HG03469 (cell line): ENCODE measurements around the gene EIF2B5.

ENCODE experiments used
- ATAC-seq: cut with Tn5 transposase; IDR thresholded peaks from one replicate; pipeline ENCODE4 v1.9.1; 2021; ENCODE audit warnings: mild to moderate bottlenecking, moderate library complexity, moderate number of reproducible peaks; ENCODE audit not compliant: unreplicated experiment

Gene EIF2B5

GRCh38 chr3:184172681-184173373 lies 37.7 kb downstream of the EIF2B5 start:
- ATAC-seq = no peak

- ATAC-seq = no peak
These were observed 38.2 kb downstream of the EIF2B5 start for GRCh38 chr3:184173374-184173722.

- ATAC-seq = no peak
These were observed 39.1 kb downstream of the EIF2B5 start for GRCh38 chr3:184174284-184174645.

DNA sequence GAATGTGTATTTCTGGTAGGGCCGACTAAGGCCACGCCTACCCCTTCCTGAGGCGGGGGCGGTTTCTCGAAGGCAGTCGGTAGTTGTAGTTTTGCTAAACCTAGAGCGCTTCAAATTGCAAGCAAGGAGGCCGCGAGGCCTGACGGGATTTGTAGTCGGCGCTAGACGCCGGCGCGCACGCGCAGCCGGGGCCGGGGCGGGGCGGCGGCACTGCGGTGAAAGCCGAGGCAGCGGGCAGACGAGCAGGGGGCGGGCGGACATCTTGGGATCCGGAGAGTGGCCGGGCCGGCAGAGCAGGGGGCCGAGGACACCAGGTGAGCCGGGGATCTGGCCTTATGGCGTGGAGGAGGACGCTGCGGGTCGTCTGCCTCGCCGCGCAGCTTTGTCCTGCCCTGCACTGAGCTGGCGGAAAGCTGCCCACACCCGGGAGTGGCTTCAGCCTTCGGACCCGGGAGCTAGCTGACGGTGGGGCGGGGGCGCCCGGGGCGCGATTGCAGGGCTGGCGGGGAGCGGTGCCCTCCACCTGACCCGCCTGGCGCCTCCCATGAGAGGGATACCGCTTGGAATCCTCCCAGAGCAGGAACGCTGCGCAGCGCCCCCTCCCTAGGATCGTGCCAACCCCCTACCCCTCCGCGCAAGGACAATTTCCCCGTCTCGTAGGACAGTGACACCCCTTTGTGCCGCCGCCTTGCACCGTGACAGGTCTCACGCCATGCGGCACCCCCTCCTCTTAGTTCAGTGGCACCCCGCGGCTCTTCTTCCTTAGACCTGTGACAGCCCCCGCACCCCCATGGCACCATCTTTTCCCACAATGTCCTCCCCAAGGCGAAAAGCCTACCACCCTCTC lies 39.7 kb downstream of the EIF2B5 start, which contains the start of gene AP2M1:
Gene AP2M1, plus strand, starts transcription at position 210 of the 847 bp plus-strand sequence. CDS start 2,139 bp downstream, outside the sequence.
- peak; percentile 83 for ATAC-seq

DNA sequence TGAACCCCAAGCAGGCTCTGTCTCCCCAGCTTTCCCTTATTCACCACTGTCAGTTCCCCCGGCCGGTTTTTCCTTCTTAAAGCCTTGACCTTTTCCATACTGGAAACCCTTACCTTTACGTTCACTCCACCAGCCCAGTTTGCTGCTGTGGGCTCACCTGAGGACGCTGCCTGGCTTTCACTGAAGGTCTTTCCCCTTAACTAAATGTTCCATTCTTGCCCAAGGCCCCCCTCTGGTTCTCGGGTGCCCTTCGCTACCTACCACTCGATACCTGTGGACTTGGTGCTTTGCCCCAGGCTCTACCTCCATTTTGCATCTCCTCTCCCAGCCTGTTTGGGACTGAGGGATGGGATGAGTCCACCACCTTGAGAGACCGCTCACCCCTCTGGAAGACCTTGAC lies 40.3 kb downstream of the EIF2B5 start:
- ATAC-seq = no peak

DNA sequence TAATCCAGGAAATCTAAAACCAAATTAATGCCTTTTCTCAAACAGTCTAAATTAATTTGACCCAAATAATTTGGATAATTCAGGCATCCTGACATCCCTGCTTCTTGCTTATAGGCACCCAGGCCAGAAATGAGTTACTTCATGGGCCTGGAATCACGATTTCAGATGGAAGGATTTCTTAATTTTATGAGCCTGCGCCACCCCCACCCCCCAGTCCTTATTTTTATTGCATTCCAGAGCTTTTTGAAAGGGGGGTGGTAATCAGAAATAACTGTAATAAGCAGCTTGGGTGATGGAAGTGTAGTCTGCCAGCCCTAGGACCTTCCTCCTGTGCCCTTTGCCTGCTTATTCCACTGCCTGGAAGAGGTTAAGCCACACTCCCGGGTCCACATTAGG lies 40.8 kb downstream of the EIF2B5 start:
- no peak for ATAC-seq

DNA sequence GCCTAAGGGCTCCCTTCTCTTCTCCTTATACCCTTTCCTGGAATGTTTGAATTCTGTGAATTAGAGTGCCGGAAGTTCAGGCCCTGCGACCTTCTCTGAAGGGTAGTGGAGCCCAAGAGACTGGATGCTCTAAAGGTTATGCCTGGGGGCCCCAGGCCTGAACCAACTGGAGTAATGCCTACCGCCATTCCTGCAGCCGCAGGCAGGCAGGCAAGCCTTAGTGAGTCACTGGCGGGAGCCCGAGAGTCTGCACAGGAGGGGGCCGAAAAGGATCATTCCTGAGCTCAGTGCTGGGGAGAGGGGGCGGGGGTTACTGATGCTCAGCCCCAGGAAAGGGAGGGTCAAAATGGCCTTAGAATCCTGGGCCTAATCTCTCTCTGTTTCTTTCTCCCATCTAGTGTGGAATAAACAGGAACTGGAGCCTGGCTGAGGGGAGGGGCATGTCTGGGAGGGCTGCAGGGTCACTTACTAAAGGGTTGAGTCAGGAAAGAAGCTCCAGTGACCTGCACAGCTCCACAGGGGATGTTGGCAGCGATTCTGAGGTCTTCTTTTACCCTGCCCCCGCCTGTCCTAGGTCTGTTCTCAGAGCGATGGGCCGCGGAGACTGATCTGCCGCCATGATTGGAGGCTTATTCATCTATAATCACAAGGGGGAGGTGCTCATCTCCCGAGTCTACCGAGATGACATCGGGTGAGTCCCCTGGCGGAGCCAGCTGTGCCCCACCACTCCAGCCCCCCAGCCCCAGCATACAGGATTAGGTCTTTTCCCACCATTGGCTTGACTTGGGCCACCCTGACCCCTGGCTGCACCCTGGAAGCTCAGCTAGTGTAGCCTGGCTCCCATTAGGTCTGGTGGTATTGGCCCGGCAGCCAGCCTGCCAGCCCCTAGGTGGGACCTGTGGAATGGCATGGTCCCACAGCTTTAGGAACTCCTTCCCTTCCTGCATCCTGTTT lies 41.5 kb downstream of the EIF2B5 start:
- no peak for ATAC-seq

DNA sequence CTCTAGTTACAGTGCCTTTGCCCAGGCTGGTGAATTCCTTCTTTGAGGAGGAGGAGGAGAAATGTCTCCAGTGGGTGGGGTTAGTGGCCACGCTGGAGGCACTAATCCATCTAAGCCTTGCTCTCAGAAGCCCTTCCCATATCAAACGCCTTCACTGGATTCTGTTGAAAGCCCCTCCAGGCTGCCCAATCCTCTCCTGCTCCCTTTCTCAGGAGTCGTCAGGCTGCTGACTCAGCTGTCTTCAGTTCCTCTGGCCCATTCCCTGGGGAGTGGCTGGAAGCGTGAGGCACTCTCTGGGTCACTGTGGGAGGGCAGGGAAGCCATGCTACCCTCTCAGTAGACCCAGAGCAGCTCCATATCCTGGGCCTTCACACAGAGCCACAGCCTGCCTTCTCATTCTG lies 42.2 kb downstream of the EIF2B5 start:
- ATAC-seq = no peak

- ATAC-seq = no peak
These were observed 42.7 kb downstream of the EIF2B5 start for GRCh38 chr3:184177767-184178306.

GRCh38 chr3:184178521-184179138 lies 43.5 kb downstream of the EIF2B5 start:
- ATAC-seq = no peak

GRCh38 chr3:184180165-184180564 lies 45.0 kb downstream of the EIF2B5 start:
- ATAC-seq = no peak

DNA sequence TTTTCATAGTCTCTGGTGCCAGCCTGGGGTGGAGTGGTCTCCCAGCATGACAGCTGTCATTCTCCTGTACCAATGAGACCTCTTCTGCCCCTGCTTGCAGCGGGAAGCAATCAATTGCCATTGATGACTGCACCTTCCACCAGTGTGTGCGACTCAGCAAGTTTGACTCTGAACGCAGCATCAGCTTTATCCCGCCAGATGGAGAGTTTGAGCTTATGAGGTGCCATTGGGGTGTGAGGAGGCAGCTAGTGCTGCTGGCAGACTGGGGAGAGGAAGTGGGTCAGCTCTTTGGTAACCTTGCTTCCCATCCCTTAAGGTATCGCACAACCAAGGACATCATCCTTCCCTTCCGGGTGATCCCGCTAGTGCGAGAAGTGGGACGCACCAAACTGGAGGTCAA lies 46.4 kb downstream of the EIF2B5 start:
- no peak for ATAC-seq

DNA sequence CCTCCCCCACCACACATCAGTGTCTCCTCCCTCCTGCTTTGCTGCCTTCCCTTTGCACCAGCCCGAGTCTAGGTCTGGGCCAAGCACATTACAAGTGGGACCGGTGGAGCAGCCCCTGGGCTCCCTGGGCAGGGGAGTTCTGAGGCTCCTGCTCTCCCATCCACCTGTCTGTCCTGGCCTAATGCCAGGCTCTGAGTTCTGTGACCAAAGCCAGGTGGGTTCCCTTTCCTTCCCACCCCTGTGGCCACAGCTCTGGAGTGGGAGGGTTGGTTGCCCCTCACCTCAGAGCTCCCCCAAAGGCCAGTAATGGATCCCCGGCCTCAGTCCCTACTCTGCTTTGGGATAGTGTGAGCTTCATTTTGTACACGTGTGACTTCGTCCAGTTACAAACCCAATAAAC lies 48.5 kb downstream of the EIF2B5 start:
- no peak for ATAC-seq

DNA sequence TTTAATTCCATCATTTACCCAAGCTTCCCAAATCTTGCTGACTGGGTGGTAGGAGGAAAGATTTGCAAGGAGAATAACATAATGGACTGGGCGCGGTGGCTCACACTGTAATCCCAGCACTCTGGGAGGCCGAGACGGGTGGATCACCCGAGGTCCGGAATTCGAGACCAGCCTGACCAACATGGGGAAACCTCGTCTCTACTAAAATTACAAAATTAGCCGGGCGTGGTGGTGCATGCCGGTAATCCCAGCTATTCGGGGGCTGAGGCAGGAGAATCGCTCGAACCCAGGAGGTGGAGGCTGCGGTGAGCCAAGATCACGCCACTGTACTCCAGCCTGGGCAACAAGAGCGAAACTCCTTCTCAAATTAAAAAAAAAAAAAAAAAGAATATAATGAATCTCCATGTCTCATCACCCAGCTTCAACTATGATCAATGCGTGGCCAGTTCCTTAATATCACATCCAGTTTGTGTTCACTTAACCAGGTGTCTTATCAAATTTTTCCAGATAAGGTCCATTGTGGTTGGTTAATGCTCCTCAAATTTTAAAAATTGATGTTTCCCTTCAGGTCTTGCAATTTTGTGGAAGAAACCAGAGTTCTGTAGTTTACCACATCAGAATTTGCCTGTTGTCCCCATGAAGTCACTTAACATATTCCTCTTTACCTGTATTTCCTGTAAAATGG lies 49.5 kb downstream of the EIF2B5 start:
- ATAC-seq = no peak

- peak; percentile 77 for ATAC-seq
These were observed 50.5 kb downstream of the EIF2B5 start for GRCh38 chr3:184185461-184186183.

DNA sequence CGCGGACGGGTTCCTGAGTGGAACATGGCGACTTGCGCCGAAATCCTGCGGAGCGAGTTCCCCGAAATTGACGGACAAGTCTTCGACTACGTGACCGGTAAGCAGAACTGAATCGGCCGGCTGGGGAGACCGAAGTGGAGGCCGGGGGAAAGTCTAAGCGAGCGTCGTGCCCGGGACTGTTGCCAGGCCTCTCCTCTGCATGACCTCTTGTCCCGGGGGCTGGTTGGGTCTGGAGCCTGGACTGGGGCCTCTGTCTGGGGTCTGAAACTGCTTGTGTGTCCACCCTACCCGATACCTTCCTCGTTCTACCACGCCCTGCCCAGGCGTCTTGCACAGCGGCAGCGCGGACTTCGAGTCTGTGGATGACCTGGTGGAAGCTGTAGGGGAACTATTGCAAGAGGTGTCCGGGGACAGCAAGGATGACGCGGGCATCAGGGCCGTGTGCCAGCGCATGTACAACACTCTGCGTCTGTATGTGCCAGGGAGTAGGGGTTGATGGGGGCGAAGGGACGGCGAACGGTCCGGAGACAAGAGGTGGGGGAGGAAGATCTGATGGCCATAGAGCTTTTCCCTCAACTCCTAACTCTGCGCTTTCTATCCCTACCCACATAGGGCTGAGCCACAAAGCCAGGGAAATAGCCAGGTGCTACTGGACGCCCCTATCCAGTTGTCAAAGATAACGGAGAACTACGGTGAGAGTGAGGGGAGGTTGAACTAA lies 51.2 kb downstream of the EIF2B5 start, which contains the start of gene ABCF3:
Gene ABCF3, plus strand, starts transcription at position 16 of the 718 bp plus-strand sequence. Its CDS starts 9 bp downstream, at position 25.
- ATAC-seq = peak; percentile 4

DNA sequence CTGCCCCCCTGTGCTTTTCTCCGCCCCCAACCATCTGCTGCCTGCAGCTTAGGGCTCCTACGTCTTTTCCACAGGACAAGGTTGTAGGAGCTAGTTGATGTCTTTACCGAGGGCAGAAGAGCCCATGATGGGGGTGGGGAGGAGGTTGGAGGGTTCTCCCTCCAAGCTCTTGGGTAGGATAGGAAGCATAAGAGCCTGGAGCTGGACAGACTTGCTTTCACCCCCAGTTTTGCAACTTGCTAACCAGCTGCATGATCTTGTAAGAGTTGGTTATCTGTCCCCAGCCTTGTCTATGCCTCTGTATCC lies 51.7 kb downstream of the EIF2B5 start:
- ATAC-seq = no peak

- ATAC-seq = no peak
These were observed 52.9 kb downstream of the EIF2B5 start for GRCh38 chr3:184188080-184188479.

- ATAC-seq = no peak
These were observed 54.3 kb downstream of the EIF2B5 start for GRCh38 chr3:184189421-184189820.
